Activated naive CD8-positive, alpha-beta T cell (primary cell): ENCODE results near the gene EDNRA.

ENCODE experiments used
- H3K27ac Mint-ChIP-seq: one replicate; pipeline ENCODE4 v1.8.0; 2021; ENCODE audit warnings: mixed read lengths
- H3K27me3 Mint-ChIP-seq: one replicate; pipeline ENCODE4 v1.8.0; 2021; ENCODE audit warnings: mixed read lengths
- H3K36me3 Mint-ChIP-seq: one replicate; pipeline ENCODE4 v1.8.0; 2021; ENCODE audit warnings: mixed read lengths
- H3K4me1 Mint-ChIP-seq: one replicate; pipeline ENCODE4 v1.8.0; 2021; ENCODE audit warnings: low read depth, mixed read lengths
- H3K4me3 Mint-ChIP-seq: one replicate; pipeline ENCODE4 v1.8.0; 2021; ENCODE audit warnings: mild to moderate bottlenecking, mixed read lengths
- H3K9me3 Mint-ChIP-seq: one replicate; pipeline ENCODE4 v1.8.0; 2021; ENCODE audit warnings: low read depth, mixed read lengths

The EDNRA gene

DNA sequence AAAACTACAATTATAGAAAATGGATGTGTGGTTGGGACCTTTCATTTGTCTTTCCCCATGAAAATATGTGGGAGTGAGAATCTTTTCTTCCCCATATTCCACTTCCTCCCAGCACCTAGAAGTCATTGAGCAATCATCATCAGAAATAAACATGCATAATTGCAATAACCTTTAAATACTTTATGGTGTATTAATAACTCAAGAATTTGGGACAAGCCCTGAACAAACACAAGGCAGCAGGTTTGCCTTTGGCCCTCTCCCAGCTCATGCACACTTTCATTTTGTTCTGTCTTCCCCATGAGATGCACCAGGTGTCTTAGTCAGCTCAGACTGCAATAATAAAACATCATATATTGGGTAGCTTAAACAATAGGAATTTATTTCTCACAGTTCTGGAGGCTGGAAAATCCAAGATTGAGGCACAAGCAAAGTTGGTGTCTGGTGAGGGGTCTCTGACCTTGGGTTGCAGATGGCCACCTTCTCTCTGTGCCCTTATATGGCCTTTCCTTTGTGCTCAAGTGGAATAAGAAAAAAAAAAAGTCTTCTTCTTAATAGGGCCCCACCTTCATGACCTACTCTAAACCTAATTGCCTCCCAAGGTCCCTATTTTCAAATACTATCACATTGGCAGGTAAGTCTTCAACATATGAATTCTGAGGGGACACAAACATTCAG lies 101.6 kb downstream of the EDNRA start:
- peaks cover 3% of the 10 kb centered on the region for H3K27me3 Mint-ChIP-seq
- H3K9me3 Mint-ChIP-seq, result peaks cover 5% of the 10 kb centered on the region

DNA sequence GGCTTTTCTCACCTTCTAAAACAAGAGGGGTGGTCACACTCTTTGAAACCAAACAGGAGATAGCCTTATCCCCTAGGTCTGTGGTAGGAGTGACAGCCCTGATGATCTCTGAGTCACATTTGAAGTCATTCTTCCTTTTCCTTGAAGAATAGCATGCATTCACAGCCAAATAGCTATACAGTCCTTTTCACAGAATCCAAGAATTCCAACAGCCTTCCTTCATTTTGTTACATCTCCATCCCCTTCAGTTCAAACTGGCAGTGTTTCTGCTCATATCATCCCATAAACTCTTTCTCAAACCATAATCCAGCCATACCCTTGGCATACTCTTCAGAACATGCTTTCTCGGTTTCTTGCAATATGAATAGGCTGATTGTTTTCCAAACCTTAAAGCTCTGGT lies 103.0 kb downstream of the EDNRA start:
- Mint-ChIP-seq H3K4me3 (no peak overlapping the region), H3K9me3 (peaks cover 5% of the 10 kb centered on the region), H3K36me3 (peaks cover 7% of the 10 kb centered on the region), H3K27ac (no peak overlapping the region), H3K27me3 (peaks cover 5% of the 10 kb centered on the region), H3K4me1 (no peaks in the 10 kb centered on the region)

More for the DNA sequence above, 101.6 kb downstream of the EDNRA start:
- Mint-ChIP-seq H3K36me3 (peaks cover 7% of the 10 kb centered on the region), H3K27ac (no peak overlapping the region), H3K4me1 (no peaks in the 10 kb centered on the region), H3K4me3 (no peak overlapping the region)

GRCh38 chr4:147586032-147586431 lies 105.1 kb downstream of the EDNRA start:
- Mint-ChIP-seq H3K27me3 (peaks cover 5% of the 10 kb centered on the region), H3K9me3 (peaks cover 5% of the 10 kb centered on the region), H3K4me3 (no peak overlapping the region), H3K36me3 (peaks cover 7% of the 10 kb centered on the region), H3K27ac (no peak overlapping the region), H3K4me1 (peaks cover 2% of the 10 kb centered on the region)

DNA sequence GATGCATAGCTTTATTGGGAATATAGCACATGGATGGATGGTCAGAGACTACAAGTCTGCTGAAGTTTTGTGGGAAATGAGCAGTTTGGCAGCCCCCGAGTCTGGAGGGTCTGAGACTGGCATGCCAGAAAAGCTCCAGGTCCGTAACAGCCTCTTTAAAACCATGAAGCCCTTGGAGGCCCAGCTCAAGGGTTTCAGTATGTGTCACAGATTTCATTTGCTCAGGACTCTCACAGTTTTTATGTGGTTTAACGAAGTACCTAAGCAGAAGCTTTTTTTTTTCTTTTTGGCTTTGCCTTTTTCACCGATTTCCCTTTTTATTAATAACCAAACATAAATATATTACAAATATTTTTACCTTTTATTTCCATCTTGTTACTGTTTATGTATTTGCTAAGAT lies 105.7 kb downstream of the EDNRA start:
- Mint-ChIP-seq H3K9me3 (peaks cover 5% of the 10 kb centered on the region), H3K27me3 (peaks cover 5% of the 10 kb centered on the region), H3K4me1 (peaks cover 2% of the 10 kb centered on the region), H3K4me3 (no peak overlapping the region), H3K27ac (no peak overlapping the region), H3K36me3 (peaks cover 7% of the 10 kb centered on the region)

GRCh38 chr4:147587041-147587440 lies 106.1 kb downstream of the EDNRA start:
- Mint-ChIP-seq H3K27ac (no peak overlapping the region), H3K4me3 (no peak overlapping the region), H3K4me1 (peaks cover 2% of the 10 kb centered on the region), H3K27me3 (peaks cover 5% of the 10 kb centered on the region), H3K36me3 (peaks cover 7% of the 10 kb centered on the region), H3K9me3 (peaks cover 5% of the 10 kb centered on the region)

GRCh38 chr4:147589586-147589985 lies 108.7 kb downstream of the EDNRA start:
- H3K27ac Mint-ChIP-seq, result no peak overlapping the region
- H3K9me3 Mint-ChIP-seq, result peaks cover 5% of the 10 kb centered on the region
- no peak overlapping the region for H3K4me3 Mint-ChIP-seq
- peaks cover 6% of the 10 kb centered on the region for H3K36me3 Mint-ChIP-seq
- peaks cover 2% of the 10 kb centered on the region for H3K4me1 Mint-ChIP-seq
- peaks cover 3% of the 10 kb centered on the region for H3K27me3 Mint-ChIP-seq

GRCh38 chr4:147590249-147590920 lies 109.5 kb downstream of the EDNRA start:
- H3K27ac Mint-ChIP-seq, result no peak overlapping the region
- peaks cover 3% of the 10 kb centered on the region for H3K9me3 Mint-ChIP-seq
- H3K27me3 Mint-ChIP-seq, result peaks cover 2% of the 10 kb centered on the region
- peaks cover 2% of the 10 kb centered on the region for H3K4me1 Mint-ChIP-seq
- peaks cover 2% of the 10 kb centered on the region for H3K36me3 Mint-ChIP-seq
- H3K4me3 Mint-ChIP-seq, result no peak overlapping the region

GRCh38 chr4:147591106-147591505 lies 110.2 kb downstream of the EDNRA start:
- no peak overlapping the region for H3K27ac Mint-ChIP-seq

GRCh38 chr4:147594107-147594506 lies 113.2 kb downstream of the EDNRA start:
- H3K36me3 Mint-ChIP-seq, result no peaks in the 10 kb centered on the region
- no peak overlapping the region for H3K4me3 Mint-ChIP-seq
- no peaks in the 10 kb centered on the region for H3K9me3 Mint-ChIP-seq
- no peak overlapping the region for H3K27ac Mint-ChIP-seq
- H3K4me1 Mint-ChIP-seq, result peaks cover 2% of the 10 kb centered on the region
- H3K27me3 Mint-ChIP-seq, result no peaks in the 10 kb centered on the region

More at GRCh38 chr4:147591106-147591505, 110.2 kb downstream of the EDNRA start:
- H3K36me3 Mint-ChIP-seq, result no peaks in the 10 kb centered on the region
- no peak overlapping the region for H3K4me3 Mint-ChIP-seq
- H3K27me3 Mint-ChIP-seq, result peaks cover 2% of the 10 kb centered on the region
- peaks cover 2% of the 10 kb centered on the region for H3K4me1 Mint-ChIP-seq
- no peaks in the 10 kb centered on the region for H3K9me3 Mint-ChIP-seq
